NOMO-1 (cell line): ENCODE data around the gene MPPED1.

ENCODE experiments used
- DNase-seq, 2 experiments: peaks; one replicate each; lab custom pipeline; 2025; ENCODE audit not compliant: unreplicated experiment in 2 of 2; lab: John Stamatoyannopoulos, UW

The MPPED1 gene

DNA sequence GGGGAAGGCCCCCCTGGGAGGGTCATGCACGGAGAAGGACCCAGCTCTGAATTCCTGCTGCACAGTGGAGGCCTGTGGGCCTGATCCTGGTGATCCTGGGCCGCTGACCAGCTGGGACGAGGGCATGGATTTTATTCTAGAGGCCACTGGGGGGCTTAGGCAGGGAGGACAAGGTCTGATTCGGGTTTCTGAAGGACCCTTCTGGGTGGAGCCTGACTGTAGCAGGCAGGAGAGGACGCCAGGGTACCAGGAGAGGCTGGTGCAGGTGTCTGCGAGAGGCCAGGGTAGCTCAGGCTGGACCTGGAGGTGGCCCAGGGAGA lies 31.3 kb downstream of the MPPED1 start:
- DNase-seq: no peak

DNA sequence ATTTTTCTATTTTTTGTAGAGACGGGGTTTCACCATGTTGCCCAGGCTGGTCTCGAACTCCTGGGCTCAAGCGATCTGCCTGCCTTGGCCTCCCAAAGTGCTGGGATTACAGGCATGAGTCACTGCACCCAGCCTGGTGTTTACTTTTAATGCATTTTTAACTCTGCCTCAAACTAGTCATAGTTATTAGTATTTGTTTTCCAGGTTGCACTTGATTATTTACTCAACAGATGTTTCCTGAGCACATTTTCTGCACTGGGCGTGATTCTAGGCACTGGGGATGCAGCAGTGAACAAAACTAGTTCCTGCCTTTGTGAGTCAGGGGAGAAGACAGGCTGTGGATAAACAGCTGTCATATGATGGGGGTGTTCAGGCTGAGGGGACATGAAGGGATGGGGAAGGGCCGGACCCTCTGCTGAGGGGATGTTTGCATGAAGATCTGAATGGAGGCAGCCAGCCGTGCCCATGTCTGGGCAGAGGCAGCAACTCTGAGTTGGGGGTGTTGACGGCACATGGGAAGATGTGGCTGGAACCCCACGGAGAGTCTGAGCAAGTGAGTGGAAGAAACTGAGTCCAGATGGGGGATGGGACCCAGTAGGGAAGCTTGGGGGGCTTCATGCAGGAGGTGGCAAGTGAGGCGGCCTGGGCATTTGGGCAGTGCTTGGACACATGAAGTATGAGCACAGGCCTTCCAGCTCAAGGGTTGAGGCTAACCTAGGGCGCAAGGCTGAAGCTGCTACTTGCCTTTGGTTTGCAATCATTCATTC lies 34.4 kb downstream of the MPPED1 start:
- DNase-seq: no peak

DNA sequence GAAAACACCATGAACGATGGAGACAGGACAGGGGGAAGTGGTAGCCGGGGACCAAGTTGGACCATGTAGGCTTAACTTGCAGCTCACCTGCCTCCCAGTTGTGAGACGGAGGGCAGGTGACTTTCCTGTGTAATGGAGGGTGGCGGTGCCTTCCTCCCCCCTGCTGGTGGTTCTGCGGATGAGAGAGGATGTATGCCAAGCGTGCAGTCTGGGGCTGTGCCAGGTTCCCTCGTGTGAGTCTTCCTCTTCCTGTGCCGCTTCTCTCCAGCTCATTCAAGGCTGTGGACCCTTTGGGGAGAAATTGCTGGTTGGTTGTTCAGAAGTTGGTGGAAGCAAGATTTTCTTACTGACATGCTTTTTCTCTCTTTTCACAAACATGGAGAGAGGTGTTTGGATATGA lies 35.1 kb downstream of the MPPED1 start:
- no peak for DNase-seq

DNA sequence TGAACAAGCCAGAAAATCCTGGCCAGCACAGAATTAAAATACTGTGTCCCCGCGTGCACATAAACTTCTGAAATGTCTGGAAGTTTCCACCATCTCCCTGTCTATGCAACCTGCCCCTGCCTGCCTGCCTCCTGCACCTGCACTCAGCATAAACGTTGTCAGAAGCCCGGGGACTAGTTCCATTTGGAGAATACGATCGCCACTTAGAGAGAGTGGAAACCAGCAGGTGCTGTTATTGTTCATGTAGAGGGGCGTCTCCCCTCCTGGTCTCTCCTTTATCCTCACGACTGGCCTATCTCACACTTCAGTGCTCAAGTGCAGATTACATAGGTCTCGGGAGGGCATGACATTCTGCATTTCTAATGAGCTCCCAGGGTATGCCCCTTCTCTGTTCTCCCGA lies 35.6 kb downstream of the MPPED1 start:
- DNase-seq: no peak

DNA sequence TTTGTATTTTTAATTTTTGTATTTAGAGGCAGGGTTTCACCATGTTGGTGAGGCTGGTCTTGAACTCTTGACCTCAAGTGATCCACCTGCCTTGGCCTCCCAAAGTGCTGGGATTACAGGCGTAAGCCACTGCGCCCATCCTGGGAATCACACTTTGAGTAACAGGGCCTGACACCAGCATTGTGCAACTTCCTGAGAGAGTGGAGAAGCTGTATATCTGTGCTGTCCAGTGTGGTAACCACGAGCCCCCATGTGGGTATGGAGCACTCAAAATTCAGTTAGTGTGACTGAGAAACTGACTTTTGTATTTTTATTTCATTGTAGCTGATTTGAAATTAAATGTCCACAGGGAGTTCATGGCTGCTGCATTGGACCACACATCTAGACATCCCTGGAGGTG lies 36.2 kb downstream of the MPPED1 start:
- DNase-seq: peak; percentile 42 to 58

DNA sequence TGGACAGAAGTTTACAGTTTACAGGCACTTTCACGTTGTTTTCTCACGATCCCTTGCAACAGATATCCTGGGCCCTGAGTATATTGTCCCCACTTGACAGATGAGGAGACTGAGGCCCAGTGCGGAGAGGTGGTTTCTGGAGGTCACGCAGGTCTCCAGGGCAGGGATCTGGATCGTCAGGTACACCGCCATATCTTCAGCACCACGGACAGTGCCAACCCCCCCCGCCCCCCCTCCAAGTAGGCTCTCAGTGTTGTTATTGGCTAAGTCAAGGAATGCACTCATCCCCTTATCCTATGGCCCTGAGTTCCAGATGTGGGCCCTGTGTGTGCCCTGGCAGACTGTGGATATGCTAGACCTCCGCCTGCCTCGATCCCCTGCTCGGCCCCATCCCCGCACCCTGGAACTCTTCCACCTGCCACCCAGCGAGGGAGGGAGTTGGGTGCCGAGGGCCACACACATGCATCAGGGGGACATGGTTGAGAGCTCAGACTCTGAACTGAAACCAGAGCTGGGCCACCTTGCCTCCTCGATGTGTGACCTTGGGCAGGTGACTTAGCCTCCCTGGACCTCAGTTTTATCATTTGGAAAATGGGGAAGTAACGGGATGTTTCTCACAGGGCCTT lies 37.5 kb downstream of the MPPED1 start:
- peak in 1 of 2 experiments; percentile 26 for DNase-seq

DNA sequence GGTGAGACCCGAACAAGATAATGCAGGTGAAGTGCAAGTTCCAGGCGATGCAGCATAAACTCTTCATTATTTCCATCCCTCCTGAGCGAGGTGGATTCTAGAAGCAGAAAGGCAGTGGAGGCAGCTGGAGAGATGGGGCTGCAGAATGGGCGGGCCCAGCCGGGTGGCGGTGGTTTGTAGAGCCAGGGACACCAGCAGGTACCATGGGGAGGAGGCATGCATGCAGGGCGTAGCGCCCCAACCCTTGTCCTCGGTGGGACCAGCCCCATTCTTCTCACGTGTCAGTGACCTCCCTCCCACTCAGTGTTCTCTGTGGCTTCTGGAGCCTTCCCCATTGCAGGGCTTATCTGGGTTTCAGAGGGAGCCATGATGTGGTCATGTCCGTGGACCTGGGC lies 38.0 kb downstream of the MPPED1 start:
- DNase-seq: no peak

DNA sequence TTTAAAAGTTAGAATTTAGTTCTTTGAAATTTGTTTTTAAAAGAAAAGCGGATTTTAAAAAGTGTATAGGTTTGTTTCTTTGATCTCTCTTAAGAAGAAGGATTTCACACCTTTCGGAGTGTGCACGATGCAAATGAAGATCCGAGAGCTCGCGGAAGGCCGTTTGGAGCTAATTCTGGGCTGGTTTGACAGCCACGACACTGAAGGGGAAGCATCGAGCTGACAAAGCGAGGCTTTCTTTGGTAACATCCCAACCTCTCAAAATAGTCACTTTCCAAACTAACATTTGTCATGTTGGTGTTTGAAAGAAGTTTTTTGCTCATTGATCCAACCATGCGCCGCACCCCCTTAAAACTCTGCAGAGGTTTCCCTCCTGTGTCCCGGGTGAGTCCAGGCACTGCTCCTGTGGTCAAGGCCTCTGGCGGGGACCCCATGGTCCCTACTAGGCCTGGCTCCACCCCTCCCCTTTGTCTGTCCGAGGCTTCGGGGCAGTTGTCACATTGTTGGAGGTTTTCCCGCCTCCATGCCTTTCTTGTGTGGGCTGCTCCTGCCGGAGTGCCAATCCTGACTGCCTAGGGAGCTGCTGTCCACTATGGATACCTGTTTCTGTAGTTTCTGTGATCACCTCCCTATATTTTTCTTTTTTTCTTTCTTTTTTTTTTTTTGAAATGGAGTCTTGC lies 39.7 kb downstream of the MPPED1 start:
- peak; percentile 51 to 89 for DNase-seq

DNA sequence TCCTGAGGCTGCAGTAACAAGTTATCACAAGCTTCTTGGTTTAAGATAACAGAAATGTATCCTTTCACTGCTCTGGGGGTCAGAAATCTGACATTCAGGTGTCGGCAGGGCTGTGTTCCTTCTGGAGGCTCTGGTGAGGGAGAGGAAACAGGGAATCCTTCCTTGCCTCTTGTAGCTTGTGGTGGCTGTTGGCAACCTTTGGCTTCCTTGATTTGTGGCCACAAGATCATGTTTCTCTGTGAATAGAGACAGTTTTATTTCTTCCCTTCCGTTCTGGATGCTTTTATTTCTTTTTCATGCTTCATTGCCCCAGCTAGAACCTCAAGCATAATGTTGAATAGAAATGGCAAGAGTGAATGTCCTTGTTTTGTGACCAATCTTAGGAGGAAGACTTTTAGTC lies 44.0 kb downstream of the MPPED1 start:
- no peak for DNase-seq

DNA sequence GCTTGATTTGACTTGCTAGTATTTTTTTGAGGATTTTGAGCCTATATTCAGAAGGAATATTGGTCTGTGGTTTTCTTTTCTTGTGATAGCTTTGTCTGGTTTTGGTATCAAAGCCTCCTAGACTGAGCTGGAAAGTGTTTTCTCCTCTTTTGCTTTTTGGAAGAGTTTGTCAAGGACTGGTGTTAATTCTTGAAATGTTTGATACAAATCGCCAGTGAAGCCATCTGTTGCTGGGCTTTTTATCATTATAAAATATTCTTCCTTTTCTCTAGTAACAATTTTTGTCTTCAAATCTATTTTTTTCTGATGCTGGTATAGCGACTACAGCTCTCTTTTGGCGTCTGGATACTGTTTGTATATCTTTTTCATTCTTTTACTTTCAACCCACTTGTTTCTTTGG lies 45.2 kb downstream of the MPPED1 start:
- no peak for DNase-seq

DNA sequence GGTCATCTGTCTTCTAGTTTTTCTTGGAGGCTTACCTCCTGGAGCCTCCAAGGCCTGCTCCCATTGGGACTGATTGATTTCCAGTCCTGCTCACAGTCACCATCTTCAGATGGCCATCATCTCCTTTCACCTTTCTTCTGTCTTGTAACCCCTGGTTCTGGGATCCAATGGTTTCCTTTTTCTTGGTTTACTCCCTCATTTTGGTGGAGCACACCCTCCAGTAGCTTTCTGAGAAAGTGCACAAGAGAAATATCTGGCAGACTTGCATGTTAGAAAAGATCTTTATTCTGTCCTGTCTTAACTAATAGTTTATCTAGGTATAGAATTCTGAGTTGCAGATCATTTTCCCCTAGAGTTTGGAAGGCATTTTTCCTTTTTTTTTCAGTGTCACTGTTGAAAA lies 50.9 kb downstream of the MPPED1 start:
- DNase-seq: no peak

DNA sequence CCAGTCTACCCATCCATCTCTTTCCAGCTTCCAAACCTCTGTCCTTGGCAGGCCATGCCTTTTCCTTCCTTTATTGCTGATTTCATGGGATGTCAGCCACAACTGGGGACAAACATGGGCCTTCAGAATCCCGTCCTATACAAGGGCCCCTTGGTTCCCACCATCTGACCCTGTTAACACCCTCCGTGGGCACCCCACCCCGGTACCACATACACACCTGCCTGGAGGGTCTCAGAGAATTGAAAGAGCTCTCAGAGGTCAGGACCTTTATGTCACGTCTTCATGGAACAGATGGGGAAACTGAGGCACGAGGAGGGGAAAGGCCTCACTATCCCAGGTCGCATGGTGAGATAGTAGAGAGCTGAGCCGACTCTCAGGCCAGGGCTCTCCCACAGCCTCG lies 53.0 kb downstream of the MPPED1 start:
- no peak for DNase-seq

DNA sequence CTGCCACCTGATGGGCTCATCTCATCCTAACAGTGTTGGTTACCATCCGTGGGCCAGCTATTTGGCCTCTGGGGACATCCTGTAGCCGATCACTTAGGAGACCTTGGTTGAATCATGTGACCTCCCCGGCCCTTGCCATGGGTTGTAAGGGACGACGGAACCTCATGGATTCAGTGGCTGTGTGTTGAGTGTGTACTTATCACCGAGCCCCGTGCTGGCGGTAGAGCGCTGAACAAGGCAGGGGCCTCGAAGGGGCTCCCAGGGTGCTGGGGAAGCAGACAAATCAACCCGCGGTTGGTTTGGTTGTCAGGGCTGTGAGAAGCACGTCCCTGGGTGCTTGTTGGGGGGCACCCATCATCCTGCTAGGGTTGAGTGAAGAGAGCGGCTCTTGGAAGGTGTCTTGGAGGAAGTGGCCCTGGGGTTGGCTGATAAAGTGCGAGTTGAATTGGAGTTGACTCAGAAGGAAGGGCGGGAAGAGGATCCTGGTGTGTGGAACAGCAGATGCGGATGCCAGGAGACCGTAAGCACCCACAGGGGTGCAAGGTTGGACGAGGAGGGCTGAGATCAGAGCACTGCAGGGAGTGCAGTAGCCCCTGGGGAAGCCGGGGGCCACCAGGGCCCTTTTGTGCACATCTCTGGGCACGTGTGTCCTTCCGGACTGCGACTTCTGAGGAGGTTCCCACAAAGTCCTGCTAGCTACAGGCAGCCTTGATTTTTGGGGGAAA lies 53.6 kb downstream of the MPPED1 start:
- no peak for DNase-seq

DNA sequence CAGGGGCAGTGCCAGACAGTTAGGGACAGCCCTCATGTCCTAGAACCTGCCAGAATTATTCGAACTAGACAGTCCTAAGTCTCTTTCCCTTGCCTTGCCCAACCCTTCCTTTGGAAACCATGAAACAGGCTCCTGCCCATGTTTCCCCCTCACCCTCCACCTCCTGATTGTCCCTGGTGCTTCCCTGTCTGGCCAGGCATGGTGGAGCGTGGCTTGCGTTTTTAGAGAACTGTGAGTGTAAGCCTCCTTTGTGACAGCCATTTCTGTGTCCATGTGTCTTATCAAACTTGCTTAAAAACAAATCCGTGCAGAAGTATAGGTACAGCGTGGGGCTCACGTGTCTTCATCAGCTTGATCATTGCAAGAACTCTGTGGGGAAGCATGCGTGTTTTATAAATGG lies 54.9 kb downstream of the MPPED1 start:
- no peak for DNase-seq

DNA sequence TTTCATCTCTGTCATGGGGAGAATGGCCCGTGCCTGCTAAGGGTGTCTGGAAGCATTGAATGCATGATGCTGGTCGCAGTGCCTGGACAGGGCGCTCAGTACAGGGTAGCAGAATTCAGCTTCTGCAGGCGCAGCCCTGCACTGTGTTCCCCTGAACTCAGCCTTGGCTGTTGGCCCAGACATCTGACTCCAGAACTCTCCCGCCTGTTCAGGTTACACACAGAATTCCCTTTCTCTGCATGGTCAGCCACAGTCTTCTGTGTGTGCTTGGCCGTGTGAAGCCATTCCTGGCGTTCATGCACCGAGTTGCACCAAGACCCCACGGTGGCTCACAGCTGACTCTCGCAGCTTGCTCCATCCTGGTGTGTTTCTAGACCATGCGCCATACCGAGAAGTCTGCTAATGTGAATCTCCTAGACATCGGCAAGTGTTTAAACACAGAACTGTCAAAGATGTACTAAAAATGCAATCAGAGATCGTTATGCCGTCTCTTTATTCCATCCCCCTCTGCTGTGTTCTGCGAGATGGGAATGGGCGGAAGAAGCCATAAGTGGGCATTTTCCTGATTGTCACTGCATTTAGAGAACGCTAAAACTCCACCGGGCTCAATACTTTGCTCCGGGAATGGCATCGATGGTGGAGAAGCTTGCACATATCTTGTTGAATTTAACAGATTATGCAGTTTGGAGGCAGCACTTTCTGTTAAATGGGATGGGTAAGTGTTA lies 55.6 kb downstream of the MPPED1 start:
- DNase-seq: no peak

DNA sequence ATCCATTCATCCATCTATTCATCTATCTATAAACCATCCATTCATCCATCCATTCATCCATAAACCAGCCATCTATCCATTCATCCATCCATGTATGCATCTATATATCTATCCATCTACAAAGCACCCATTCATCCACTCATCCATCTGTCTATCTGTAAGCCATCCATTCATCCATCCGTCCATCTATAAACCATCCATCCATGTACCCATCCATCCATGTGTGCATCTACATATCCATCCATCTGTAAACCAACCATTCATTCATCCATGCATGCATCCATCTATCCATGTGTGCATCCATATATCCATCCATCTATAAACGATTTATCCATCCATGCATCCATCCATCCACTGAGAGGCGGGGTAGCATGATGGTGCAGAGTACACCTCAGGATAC lies 58.4 kb downstream of the MPPED1 start:
- no peak for DNase-seq

DNA sequence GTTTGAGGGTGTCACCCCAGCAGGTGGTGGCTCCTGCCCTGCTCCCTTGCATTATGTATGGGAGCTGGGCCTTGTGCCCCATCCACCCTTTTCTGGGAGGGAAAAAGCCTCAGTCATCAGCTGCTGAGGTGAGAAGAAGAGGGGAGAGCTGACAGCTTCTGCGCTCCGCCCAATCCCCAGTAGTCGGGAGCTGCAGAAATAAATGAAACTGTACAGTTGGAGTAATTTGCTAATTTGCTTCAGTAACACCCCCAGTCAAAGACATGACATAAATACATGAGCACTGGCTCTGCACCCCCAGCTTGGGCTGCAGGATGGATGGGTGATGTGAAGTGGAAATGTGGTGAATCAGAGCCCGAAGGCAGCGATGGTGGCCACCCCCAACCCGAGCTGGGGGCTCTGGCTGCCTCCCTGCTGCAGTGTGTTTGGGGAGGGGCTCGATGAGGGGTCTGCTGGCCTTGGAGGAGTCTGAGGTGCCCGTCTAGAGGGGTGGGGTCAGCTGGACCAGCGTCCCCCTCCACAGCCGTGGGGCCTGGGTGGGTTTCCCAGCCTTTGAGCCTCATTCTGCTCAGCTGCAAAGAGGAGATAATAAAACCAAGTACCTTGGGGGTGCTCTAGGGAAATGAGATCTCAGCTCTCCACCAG lies 59.2 kb downstream of the MPPED1 start:
- no peak for DNase-seq

DNA sequence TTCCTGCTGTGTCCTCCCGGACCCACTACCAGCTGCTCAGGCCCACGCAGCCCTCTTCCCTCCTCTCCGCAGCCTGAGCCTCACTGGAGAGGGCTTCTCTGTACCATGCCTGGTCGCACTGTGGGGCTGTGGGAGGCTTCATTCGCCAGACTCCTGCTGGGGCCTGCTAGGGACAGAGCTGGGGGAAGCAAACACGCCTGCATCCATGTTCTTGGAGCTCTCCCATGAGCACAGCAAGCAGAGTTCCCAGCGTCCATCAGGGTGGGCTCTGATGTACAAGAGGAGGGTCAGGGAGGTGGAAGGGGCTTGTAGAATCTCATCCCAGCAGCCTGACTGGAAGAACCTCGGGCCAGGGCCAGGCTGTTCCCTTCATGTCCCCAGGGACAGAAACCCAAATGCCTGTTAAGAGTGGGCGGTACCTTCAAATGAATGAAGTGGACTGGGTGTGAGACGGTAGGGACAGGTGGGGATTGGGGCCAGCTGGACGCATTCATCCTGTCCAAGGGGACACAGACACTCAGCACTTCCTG lies 59.9 kb downstream of the MPPED1 start:
- no peak for DNase-seq

DNA sequence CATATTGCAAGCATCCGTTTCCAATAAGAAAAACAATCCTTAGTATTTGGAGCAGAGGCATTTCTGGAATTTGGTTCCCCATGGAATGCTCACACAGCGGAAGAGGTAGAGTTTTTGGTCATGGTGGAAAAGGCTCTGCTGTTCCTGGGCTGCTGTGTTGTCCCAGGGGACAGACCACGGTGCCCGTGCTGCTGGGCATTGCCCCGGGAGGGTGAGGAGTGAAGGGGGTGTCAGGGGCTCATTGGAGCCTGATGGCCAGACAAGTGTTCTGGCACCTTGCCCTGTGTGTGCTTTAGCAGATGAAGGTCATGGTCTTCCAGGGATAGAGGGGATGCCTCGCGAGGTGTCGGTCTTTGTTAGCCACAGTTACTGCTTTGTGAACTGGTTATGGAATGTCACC lies 61.2 kb downstream of the MPPED1 start:
- no peak for DNase-seq

DNA sequence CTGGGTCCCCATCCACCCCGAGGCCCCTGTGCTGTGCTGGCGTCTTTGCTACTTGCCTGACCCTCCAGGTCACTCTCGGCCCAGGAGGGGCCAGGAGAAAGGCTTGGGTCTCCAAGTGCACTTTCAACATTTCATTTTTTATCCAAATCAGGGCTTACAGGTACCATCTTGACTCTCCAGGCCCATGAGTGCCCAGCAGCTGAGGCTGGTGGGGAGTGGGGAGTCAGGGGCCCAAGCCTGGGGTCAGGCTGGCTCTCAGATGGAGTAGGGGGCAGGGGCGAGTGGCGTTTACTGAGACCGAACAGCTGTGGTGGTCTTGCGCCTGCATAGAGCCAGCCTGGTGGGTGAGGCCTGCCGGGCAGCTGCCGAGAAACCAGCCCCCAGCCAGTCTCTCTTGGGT lies 61.6 kb downstream of the MPPED1 start:
- DNase-seq: no peak
